ENCODE data around the gene ALDH1B1. TPM values are rescaled to one million over a fixed set of nuclear protein-coding genes. Genes with fewer than 3 reads are reported as not detected.

ALDH1B1 gene
- total and polyA plus RNA-seq, 2 of the 13 experiments (the other 11 are each of a cell fraction or from before 2014, with no cell fraction given) = 45.1 to 125 TPM

- TF ChIP-seq SKIL (CRISPR knock-in tag; IDR thresholded peaks at IDR 0.05; ENCODE audit: borderline replicate concordance) = peak; percentile 32; the same call in 1 of the 2 replicates
- peak; percentile 60; the same call in 1 of the 2 replicates for TF ChIP-seq AHDC1 (CRISPR knock-in tag; IDR thresholded peaks at IDR 0.05; ENCODE audit: borderline replicate concordance)
- TF ChIP-seq NR3C1 (CRISPR knock-in tag; IDR thresholded peaks at IDR 0.05) = no peak
- TF ChIP-seq, protein P1, sequence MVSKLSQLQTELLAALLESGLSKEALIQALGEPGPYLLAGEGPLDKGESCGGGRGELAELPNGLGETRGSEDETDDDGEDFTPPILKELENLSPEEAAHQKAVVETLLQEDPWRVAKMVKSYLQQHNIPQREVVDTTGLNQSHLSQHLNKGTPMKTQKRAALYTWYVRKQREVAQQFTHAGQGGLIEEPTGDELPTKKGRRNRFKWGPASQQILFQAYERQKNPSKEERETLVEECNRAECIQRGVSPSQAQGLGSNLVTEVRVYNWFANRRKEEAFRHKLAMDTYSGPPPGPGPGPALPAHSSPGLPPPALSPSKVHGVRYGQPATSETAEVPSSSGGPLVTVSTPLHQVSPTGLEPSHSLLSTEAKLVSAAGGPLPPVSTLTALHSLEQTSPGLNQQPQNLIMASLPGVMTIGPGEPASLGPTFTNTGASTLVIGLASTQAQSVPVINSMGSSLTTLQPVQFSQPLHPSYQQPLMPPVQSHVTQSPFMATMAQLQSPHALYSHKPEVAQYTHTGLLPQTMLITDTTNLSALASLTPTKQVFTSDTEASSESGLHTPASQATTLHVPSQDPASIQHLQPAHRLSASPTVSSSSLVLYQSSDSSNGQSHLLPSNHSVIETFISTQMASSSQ (IDR thresholded peaks at IDR 0.05; ENCODE audit: low read depth) = no peak
- TF ChIP-seq, protein P1 (CRISPR knock-in tag; IDR thresholded peaks at IDR 0.05; ENCODE audit: borderline replicate concordance) = peak; percentile 55; the same call in 1 of the 2 replicates
- TF ChIP-seq, protein P2, sequence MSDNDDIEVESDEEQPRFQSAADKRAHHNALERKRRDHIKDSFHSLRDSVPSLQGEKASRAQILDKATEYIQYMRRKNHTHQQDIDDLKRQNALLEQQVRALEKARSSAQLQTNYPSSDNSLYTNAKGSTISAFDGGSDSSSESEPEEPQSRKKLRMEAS (IDR thresholded peaks at IDR 0.05) = no peak
- TF ChIP-seq HNRNPL (IDR thresholded peaks at IDR 0.05; ENCODE audit: low read depth, low read length) = no peak
- no peak for TF ChIP-seq MYC (CRISPR knock-in tag; IDR thresholded peaks at IDR 0.05; ENCODE audit: borderline replicate concordance)
- TF ChIP-seq HDAC2 (CRISPR knock-in tag; IDR thresholded peaks at IDR 0.05) = peak; percentile 81; the same call in 1 of the 2 replicates
- no peak for TF ChIP-seq MAFG (CRISPR knock-in tag; IDR thresholded peaks at IDR 0.05)
- no peak for TF ChIP-seq ZNF205 (CRISPR knock-in tag; IDR thresholded peaks at IDR 0.05)
- no peak for TF ChIP-seq ZNF839 (CRISPR knock-in tag; IDR thresholded peaks at IDR 0.05; ENCODE audit: borderline replicate concordance)
- TF ChIP-seq NFE2 (CRISPR knock-in tag; IDR thresholded peaks at IDR 0.05) = no peak
- no peak for TF ChIP-seq TMF1 (CRISPR knock-in tag; IDR thresholded peaks at IDR 0.05; ENCODE audit: low read depth)
- TF ChIP-seq GPN1 (CRISPR knock-in tag; IDR thresholded peaks at IDR 0.05; ENCODE audit: borderline replicate concordance) = no peak
- no peak for TF ChIP-seq ZNF564 (CRISPR knock-in tag; IDR thresholded peaks at IDR 0.05)
- no peak for TF ChIP-seq ZEB1 (IDR thresholded peaks at IDR 0.05; ENCODE audit: insufficient replicate concordance, low read depth)
- no peak for TF ChIP-seq MBNL3 (CRISPR knock-in tag; conservative IDR thresholded peaks at IDR 0.05)
Measured at GRCh38 chr9:38443181-38443580, 50.7 kb downstream of the ALDH1B1 start (continued).

Data from HepG2 (cell line).